GM12891 (cell line): ENCODE measurements around the gene MYLK4.

ENCODE experiments used
- PAX5 ChIP-seq: IDR thresholded peaks from 2 replicates; pipeline ENCODE4 v1.6.1; 2011; ENCODE audit warnings: low read length, moderate library complexity, mild to moderate bottlenecking; ENCODE audit not compliant: insufficient read depth, severe bottlenecking
- POLR2A ChIP-seq: IDR thresholded peaks from 2 replicates; pipeline ENCODE4 v1.6.1; 2011; ENCODE audit warnings: low read depth, low read length, control low read depth
- POLR2AphosphoS5 ChIP-seq: IDR thresholded peaks from 2 replicates; pipeline ENCODE4 v1.6.1; 2011; ENCODE audit warnings: low read depth, low read length, control low read depth
- SPI1 ChIP-seq: IDR thresholded peaks from 2 replicates; pipeline ENCODE4 v1.6.1; 2011; ENCODE audit warnings: low read depth, low read length, control low read depth
- TAF1 ChIP-seq: IDR thresholded peaks from 2 replicates; pipeline ENCODE4 v1.6.1; 2011; ENCODE audit warnings: low read depth, low read length, control low read depth

DNA sequence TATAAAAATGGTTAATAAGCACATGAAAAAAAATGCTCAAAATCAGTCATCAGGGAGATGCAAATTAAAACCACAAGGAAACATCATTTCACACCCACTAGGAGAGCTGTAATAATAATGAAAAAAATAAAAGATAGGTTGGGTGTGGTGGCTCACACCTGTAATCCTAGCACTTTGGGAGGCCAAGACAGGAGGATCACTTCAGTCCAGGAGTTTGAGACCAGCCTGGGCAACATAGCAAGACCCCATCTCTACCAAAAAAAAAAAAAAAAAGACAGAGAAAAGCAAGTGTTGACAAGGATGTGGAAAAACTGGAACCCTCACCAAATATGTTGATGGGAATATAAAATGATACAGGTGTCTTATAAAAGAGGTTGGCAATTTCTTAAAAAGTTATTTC, 3.0 kb upstream of the MYLK4 start:
- TF ChIP-seq POLR2A (no peak), SPI1 (no peak), PAX5 (no peak), POLR2AphosphoS5 (no peak), TAF1 (no peak)
